Keratinocyte (primary cell): ENCODE results near the gene ZBTB43. TPM values are rescaled to one million over a fixed set of nuclear protein-coding genes. Genes with fewer than 3 reads are reported as not detected.
"Not testable (repeated sequence)": the region's sequence is repeated elsewhere in the genome, so short reads cannot be mapped to it uniquely, and the experiment has no call there.

Experiments used
- DNase-seq: peaks from one replicate; pipeline ENCODE4 v3.0.0-alpha.2; 2011; ENCODE audit warnings: low read depth, missing footprints, low spot score
- FAIRE-seq: peaks from 2 replicates; lab custom pipeline; 2011; peaks lifted over from hg19 to GRCh38; lab: Jason Lieb, UNC
- H2AFZ ChIP-seq: 2 replicates; pipeline ENCODE4 v1.6.0; 2012; ENCODE audit warnings: low read length, control low read depth, inconsistent platforms; ENCODE audit not compliant: control insufficient read depth
- H3K27ac ChIP-seq: 2 replicates; pipeline ENCODE4 v1.5.1; 2011; ENCODE audit warnings: low read length; ENCODE audit not compliant: control insufficient read depth, insufficient read depth
- H3K27me3 ChIP-seq: 3 replicates; pipeline ENCODE4 v1.6.0; 2011; ENCODE audit warnings: low read length; ENCODE audit not compliant: control insufficient read depth, insufficient read depth; ENCODE audit errors: extremely low read depth
- H3K36me3 ChIP-seq, 2 experiments: 2 replicates in 1 of 2; 3 replicates in 1 of 2; pipeline ENCODE4 v1.5.1; 2011; ENCODE audit warnings: low read length in 2 of 2, mild to moderate bottlenecking in 1 of 2; ENCODE audit not compliant: control insufficient read depth in 2 of 2, insufficient read depth in 2 of 2; ENCODE audit errors: extremely low read depth in 1 of 2
- H3K4me1 ChIP-seq: 3 replicates; pipeline ENCODE4 v1.5.1; 2011; ENCODE audit warnings: low read length; ENCODE audit not compliant: control insufficient read depth, insufficient read depth; ENCODE audit errors: extremely low read depth
- H3K4me2 ChIP-seq: 3 replicates; pipeline ENCODE4 v1.6.0; 2011; ENCODE audit warnings: low read depth, low read length; ENCODE audit not compliant: control insufficient read depth, insufficient read depth; ENCODE audit errors: extremely low read depth
- H3K4me3 ChIP-seq, 3 experiments: fragments of 200-600 bp in 1 of 3; sonication (generic) in 1 of 3; 2 replicates in 2 of 3; 3 replicates in 1 of 3; pipeline ENCODE4 v1.5.1; 2011 to 2016; ENCODE audit warnings: low read length in 3 of 3, mild to moderate bottlenecking in 3 of 3, control low read depth in 2 of 3, inconsistent platforms in 1 of 3, low read depth in 1 of 3, mixed read lengths in 1 of 3, mixed run types in 1 of 3, moderate library complexity in 1 of 3; ENCODE audit not compliant: control insufficient read depth in 2 of 3, insufficient read depth in 2 of 3; ENCODE audit errors: extremely low read depth in 1 of 3
- H3K79me2 ChIP-seq: 2 replicates; pipeline ENCODE4 v1.6.0; 2012; ENCODE audit warnings: low read length; ENCODE audit not compliant: control insufficient read depth, insufficient read depth
- H3K9ac ChIP-seq: 3 replicates; pipeline ENCODE4 v1.6.0; 2011; ENCODE audit warnings: low read length; ENCODE audit not compliant: control insufficient read depth, insufficient read depth; ENCODE audit errors: extremely low read depth
- H3K9me1 ChIP-seq: 3 replicates; pipeline ENCODE4 v1.6.0; 2011; ENCODE audit warnings: low read length; ENCODE audit not compliant: control insufficient read depth, insufficient read depth; ENCODE audit errors: extremely low read depth
- H3K9me3 ChIP-seq: 2 replicates; pipeline ENCODE4 v1.5.1; 2012; ENCODE audit warnings: low read depth, low read length; ENCODE audit not compliant: control insufficient read depth
- H4K20me1 ChIP-seq: 3 replicates; pipeline ENCODE4 v1.6.0; 2011; ENCODE audit warnings: low read length; ENCODE audit not compliant: control insufficient read depth, insufficient read depth; ENCODE audit errors: extremely low read depth
- EZH2 ChIP-seq: IDR thresholded peaks from one replicate; pipeline ENCODE4 v1.6.1; 2012; ENCODE audit warnings: inconsistent platforms, mild to moderate bottlenecking, low read length, moderate library complexity
- dilution Hi-C: fragments of 300-500 bp; cut with MboI; formaldehyde crosslinking; loops from one replicate; pipeline ENCODE4 v1.7.0; 2020; ENCODE audit warnings: low sequenced_read_pairs; ENCODE audit not compliant: extremely low pct_ligation_motif_present
- polyA plus RNA-seq, 5 experiments: library from polyadenylated mRNA; depleted of rRNA in 3 of 5; stranded (reverse) in 3 of 5; stranded (forward) in 1 of 5; unstranded in 1 of 5; fragments of >200 nt; gene quantifications; 1 replicate in 1 of 5; 2 replicates in 3 of 5; 3 replicates in 1 of 5; pipeline versions ENCODE4 v1.2.1 to v1.2.3, GENCODE V29; 2011 to 2012; ENCODE audit warnings: missing spikeins in 2 of 5, low read depth in 1 of 5, low replicate concordance in 1 of 5
- TF ChIP-seq, protein P1 (sequence below), 3 experiments: IDR thresholded peaks in 1 of 3; conservative IDR thresholded peaks in 1 of 3; optimal IDR thresholded peaks in 1 of 3; 2 replicates in 2 of 3; 3 replicates in 1 of 3; pipeline versions ENCODE3 to v1.5.1; 2011; ENCODE audit warnings: low read length in 3 of 3, mild to moderate bottlenecking in 3 of 3, moderate library complexity in 2 of 3, control low read depth in 1 of 3, inconsistent platforms in 1 of 3; ENCODE audit not compliant: insufficient read depth in 2 of 3; ENCODE audit errors: extremely low read depth in 1 of 3

The ZBTB43 gene
- polyA plus RNA-seq, 1 donor (not counting 4 experiments of a cell fraction or from before 2014, with no cell fraction given): 24.3 TPM

DNA sequence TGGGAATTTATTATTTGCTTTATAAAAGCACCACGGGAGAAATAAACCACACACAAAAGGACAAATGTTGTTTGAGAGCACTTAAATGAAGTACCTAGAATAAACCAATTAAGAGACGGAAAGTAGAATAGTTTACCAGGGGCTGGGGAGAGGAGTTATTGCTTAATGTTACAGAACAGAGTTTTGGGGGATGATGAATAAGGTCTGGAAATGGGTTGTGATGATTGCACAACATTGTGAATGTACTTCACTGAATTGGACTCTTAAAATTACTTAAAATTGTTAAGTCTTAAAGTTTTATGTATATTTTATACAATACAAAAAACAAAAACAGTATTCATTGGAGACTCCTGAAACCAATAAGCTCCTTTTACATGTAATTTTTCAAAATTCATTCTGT, 1.5 kb downstream of the ZBTB43 start:
- DNase-seq: no peak
- Histone ChIP-seq H3K4me3 (peak overlapping the region; percentile 78 to 94 (median 93)), H3K4me1 (peaks cover 19% of the 10 kb centered on the region)

GRCh38 chr9:126809068-126809467, 4.2 kb downstream of the ZBTB43 start:
- peaks cover 7% of the 10 kb centered on the region for H4K20me1 ChIP-seq
- no peak for FAIRE-seq
- peaks cover 3 to 12% of the 10 kb centered on the region in 2 experiments for H3K36me3 ChIP-seq
- H2AFZ ChIP-seq: no peak overlapping the region
- H3K9me1 ChIP-seq: no peaks in the 10 kb centered on the region
- no peak overlapping the region for H3K27ac ChIP-seq
- DNase-seq: no peak
- no peak overlapping the region for H3K4me2 ChIP-seq
- no peak overlapping the region for H3K4me3 ChIP-seq
- no peaks in the 10 kb centered on the region for H3K27me3 ChIP-seq
- H3K9me3 ChIP-seq: no peaks in the 10 kb centered on the region
- H3K4me1 ChIP-seq: peaks cover 19% of the 10 kb centered on the region
- peaks cover 74% of the 10 kb centered on the region for H3K79me2 ChIP-seq
- H3K9ac ChIP-seq: no peak overlapping the region
- dilution Hi-C loops: no loop called here
- TF ChIP-seq EZH2: no peak
- TF ChIP-seq, protein P1, sequence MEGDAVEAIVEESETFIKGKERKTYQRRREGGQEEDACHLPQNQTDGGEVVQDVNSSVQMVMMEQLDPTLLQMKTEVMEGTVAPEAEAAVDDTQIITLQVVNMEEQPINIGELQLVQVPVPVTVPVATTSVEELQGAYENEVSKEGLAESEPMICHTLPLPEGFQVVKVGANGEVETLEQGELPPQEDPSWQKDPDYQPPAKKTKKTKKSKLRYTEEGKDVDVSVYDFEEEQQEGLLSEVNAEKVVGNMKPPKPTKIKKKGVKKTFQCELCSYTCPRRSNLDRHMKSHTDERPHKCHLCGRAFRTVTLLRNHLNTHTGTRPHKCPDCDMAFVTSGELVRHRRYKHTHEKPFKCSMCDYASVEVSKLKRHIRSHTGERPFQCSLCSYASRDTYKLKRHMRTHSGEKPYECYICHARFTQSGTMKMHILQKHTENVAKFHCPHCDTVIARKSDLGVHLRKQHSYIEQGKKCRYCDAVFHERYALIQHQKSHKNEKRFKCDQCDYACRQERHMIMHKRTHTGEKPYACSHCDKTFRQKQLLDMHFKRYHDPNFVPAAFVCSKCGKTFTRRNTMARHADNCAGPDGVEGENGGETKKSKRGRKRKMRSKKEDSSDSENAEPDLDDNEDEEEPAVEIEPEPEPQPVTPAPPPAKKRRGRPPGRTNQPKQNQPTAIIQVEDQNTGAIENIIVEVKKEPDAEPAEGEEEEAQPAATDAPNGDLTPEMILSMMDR (optimal IDR thresholded peaks at IDR 0.05 in 1 of 3, IDR thresholded peaks at IDR 0.05 in 1 of 3, conservative IDR thresholded peaks at IDR 0.05 in 1 of 3; ENCODE audit: extremely low read depth in 1 of 3, insufficient read depth in 2 of 3, low read length in 3 of 3): no peak

More for the DNA sequence above, 1.5 kb downstream of the ZBTB43 start:
- Histone ChIP-seq H4K20me1 (peaks cover 4% of the 10 kb centered on the region), H3K36me3 (peaks cover 3 to 5% of the 10 kb centered on the region in 2 experiments), H3K9me1 (no peaks in the 10 kb centered on the region), H3K4me2 (peak overlapping the region; percentile 96), H3K79me2 (peaks cover 51% of the 10 kb centered on the region), H3K27ac (peak overlapping the region; percentile 98), H2AFZ (no peak overlapping the region), H3K9me3 (no peaks in the 10 kb centered on the region), H3K9ac (peak overlapping the region; percentile 90), H3K27me3 (no peaks in the 10 kb centered on the region)
- no peak for FAIRE-seq
- no peak for TF ChIP-seq EZH2
- TF ChIP-seq, protein P1 (optimal IDR thresholded peaks at IDR 0.05 in 1 of 3, IDR thresholded peaks at IDR 0.05 in 1 of 3, conservative IDR thresholded peaks at IDR 0.05 in 1 of 3; ENCODE audit: extremely low read depth in 1 of 3, insufficient read depth in 2 of 3, low read length in 3 of 3): no peak
- dilution Hi-C loops: no loop called here

DNA sequence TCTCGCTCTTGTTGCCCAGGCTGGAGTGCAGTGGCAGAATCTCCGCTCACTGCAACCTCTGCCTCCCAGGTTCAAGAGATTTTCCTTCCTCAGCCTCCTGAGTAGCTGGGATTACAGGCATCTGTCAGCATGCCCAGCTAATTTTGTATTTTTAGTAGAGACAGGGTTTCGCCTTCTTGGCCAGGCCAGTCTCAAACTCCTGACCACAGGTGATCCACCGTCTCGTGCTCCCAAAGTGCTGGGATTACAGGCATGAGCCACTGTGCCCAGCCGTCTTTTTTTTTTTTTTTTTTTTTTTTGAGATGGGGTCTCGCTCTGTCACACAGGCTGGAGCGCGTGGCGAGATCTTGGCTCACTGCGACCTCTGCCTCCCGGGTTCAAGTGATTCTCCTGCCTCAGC, 5.4 kb downstream of the ZBTB43 start:
- FAIRE-seq, H3K27ac ChIP-seq, H3K9me3 ChIP-seq, H4K20me1 ChIP-seq, dilution Hi-C loops, H3K4me3 ChIP-seq, H3K9ac ChIP-seq, H3K27me3 ChIP-seq, H3K4me2 ChIP-seq, H2AFZ ChIP-seq, DNase-seq, H3K9me1 ChIP-seq: not testable (repeated sequence)
- Histone ChIP-seq H3K36me3 (peaks cover 3 to 12% of the 10 kb centered on the region in 2 experiments), H3K79me2 (peaks cover 74% of the 10 kb centered on the region), H3K4me1 (peaks cover 19% of the 10 kb centered on the region)
